ENCODE results near the gene CTCFL. TPM values are rescaled to one million over a fixed set of nuclear protein-coding genes. Genes with fewer than 3 reads are reported as not detected.

CTCFL gene
- total and polyA plus RNA-seq, 10 donors, result 0.23 to 0.45 (median 0.26) TPM; not detected in 7

DNA sequence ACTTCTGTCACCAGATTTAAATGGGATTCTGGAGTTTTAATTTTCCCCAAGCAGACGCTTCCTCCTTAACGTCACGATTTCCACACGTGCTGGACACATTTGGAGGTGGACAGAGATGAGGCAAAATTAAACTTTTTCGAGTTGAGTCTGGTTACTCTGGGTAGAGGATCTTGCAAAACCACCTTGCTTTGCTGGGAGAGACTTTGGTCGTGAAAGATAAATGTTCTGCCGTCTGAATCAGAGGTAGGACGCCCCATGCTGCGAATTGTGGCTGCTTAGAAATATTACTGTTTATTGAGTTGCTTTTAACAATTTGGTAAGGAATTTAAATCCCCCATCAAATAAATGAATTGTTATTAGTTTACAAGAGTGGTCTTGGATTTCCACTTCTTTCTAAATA is 46.8 kb downstream of the CTCFL start:
- intact Hi-C loops (cut with DNase I; ENCODE audit: low total_unique reads), result no loop called here
- Histone ChIP-seq H3K36me3 (no peaks in the 10 kb centered on the region), H3K27me3 (replicated peaks in 1 of 7) (no peaks in the 10 kb centered on the region), H3K27ac (no peak overlapping the region), H3K4me3 (no peak overlapping the region), H3K9me3 (no peaks in the 10 kb centered on the region), H3K4me1 (peaks cover 24 to 99% (median 79%) of the 10 kb centered on the region in 6 donors)
- WGBS, 5 donors, result 47 to 78% (median 61%) methylated on average over 9 of the region's 9 CpGs
- no peak for TF ChIP-seq POLR2AphosphoS5 (IDR thresholded peaks at IDR 0.05)
- DNase-seq, result peak; percentile 18

DNA sequence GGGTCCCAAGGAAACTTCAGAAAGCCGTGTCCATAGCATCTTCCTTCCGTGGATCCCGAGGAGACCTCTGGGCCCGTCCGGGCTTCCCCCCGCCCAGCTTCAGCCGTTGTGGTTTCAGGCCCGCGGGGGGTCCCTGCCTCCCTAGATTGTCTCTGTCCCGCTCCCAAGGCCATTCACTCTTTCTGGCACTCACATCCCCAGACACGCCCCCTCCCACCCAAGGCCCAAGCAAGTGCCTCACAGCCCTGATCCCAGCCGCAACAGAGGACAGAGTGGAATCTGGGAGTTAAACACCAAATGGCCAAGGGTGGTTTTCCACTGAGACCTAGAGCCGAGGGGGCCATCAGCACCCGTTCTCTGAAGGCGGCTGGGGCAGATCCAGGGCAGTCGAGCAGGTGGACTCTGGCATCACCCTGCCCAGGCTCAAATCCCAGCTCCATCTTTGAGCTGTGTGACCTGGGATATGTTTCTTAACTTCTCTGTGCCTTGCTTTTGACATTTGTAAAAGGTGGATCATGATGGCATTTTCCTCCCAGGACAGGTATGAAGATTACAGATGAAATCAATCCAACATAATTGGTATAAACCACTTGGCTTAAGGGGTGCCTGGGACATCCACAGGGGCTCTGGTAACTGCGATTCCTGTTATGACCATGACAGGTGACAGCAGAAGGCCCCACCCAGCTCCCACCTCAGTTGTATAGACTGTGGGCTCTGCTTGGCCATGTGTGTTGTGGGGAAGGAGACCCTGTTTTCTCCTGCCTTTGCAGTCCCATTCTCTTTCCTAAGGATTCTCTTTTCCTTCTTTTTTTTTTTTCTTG is 48.1 kb downstream of the CTCFL start:
- Histone ChIP-seq H3K36me3 (no peaks in the 10 kb centered on the region), H3K4me3 (no peak overlapping the region), H3K4me1 (peaks cover 26 to 99% (median 75%) of the 10 kb centered on the region in 6 donors), H3K9me3 (no peaks in the 10 kb centered on the region), H3K27me3 (replicated peaks in 1 of 7) (no peaks in the 10 kb centered on the region), H3K27ac (peak overlapping the region in 4 of 8 donors; percentile 39 to 87 (median 78))
- intact Hi-C loops (cut with DNase I; ENCODE audit: low total_unique reads), result no loop called here
- DNase-seq, result peak; percentile 77
- no peak for TF ChIP-seq POLR2A (IDR thresholded peaks at IDR 0.05)
- no peak for TF ChIP-seq POLR2AphosphoS5 (IDR thresholded peaks at IDR 0.05)
- TF ChIP-seq, protein P1, sequence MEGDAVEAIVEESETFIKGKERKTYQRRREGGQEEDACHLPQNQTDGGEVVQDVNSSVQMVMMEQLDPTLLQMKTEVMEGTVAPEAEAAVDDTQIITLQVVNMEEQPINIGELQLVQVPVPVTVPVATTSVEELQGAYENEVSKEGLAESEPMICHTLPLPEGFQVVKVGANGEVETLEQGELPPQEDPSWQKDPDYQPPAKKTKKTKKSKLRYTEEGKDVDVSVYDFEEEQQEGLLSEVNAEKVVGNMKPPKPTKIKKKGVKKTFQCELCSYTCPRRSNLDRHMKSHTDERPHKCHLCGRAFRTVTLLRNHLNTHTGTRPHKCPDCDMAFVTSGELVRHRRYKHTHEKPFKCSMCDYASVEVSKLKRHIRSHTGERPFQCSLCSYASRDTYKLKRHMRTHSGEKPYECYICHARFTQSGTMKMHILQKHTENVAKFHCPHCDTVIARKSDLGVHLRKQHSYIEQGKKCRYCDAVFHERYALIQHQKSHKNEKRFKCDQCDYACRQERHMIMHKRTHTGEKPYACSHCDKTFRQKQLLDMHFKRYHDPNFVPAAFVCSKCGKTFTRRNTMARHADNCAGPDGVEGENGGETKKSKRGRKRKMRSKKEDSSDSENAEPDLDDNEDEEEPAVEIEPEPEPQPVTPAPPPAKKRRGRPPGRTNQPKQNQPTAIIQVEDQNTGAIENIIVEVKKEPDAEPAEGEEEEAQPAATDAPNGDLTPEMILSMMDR (IDR thresholded peaks at IDR 0.05 in 8 of 11, conservative IDR thresholded peaks at IDR 0.05 in 3 of 11), result no peak
- WGBS, 5 donors, result 40 to 55% (median 48%) methylated on average over 17 of the region's 17 CpGs

DNA sequence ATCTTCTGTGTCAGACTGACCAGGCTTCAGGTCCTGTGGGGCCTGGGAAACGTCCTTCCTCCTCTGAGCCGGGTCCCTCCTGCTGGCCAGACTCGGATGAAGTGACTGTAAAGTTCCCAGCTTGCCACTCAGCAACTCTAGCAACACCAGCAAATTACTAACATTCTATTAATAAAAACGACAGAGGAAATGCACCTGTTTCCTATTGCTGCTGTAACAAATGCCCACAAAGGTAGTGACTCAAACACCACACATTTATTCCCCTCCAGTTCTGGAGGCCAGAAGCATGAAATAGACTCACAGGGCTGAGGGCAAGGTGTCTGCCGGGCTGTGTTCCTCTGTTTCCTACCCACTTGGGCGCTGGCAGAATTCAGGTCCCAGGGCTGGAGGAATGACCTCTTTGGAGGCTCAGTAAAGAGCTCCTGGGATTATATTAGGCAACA is 48.8 kb downstream of the CTCFL start:
- Histone ChIP-seq H3K27ac (peak overlapping the region in 7 of 8 donors; percentile 30 to 87 (median 71)), H3K4me3 (peak overlapping the region in 1 of 8 donors; percentile 5), H3K27me3 (replicated peaks in 1 of 7) (no peaks in the 10 kb centered on the region), H3K36me3 (no peaks in the 10 kb centered on the region), H3K4me1 (peaks cover 19 to 99% (median 68%) of the 10 kb centered on the region in 6 donors), H3K9me3 (no peaks in the 10 kb centered on the region)
- WGBS, 5 donors, result 13 to 23% (median 13%) methylated on average over 6 of the region's 6 CpGs
- intact Hi-C loops (cut with DNase I; ENCODE audit: low total_unique reads), result no loop called here
- TF ChIP-seq POLR2A (IDR thresholded peaks at IDR 0.05), result no peak
- TF ChIP-seq POLR2AphosphoS5 (IDR thresholded peaks at IDR 0.05), result peak in 2 of 3 donors; percentile 30 to 84
- TF ChIP-seq, protein P1 (IDR thresholded peaks at IDR 0.05 in 8 of 11, conservative IDR thresholded peaks at IDR 0.05 in 3 of 11), result peak in 1 of 11 experiments; percentile 19
- peak; percentile 82 for DNase-seq

DNA sequence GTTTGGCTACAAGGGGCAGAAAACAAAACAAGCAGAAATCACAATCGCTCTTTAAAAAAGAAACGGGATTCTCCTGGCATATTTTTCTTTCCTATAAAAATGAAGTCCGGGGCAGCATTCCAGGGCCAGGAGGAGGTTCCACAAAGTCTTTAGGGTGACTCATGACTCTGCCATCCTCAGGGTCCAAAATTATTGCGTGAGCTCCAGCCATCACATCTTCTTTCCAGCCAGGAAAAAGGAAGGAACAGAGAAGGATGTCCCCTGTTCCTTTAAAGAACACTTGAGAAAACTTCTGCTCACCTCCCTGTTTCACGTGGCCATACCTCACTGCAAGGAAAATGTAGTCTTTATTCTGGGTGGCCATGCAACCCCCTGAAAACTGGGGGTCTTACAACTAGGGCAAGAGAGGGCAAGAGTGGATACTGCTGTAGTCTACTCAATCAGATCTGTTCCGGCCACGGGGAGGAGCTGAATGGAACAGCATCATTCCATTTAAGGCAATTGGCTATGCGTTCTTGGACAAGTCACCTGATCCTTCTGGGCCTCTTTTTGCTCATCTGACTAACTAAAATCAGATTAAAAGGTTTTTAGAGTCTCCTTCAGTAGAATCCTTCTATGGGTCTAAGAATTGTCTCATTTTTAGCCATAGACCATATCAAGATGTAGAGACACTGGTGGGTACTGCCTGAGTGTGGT is 49.4 kb downstream of the CTCFL start:
- H3K9me3 ChIP-seq, result no peaks in the 10 kb centered on the region
- no peaks in the 10 kb centered on the region for H3K27me3 ChIP-seq (replicated peaks in 1 of 7)
- H3K4me1 ChIP-seq, result peaks cover 19 to 99% (median 64%) of the 10 kb centered on the region in 6 donors
- no peak for DNase-seq
- H3K27ac ChIP-seq, result peak overlapping the region in 7 of 8 donors; percentile 30 to 87 (median 71)
- TF ChIP-seq, protein P1 (IDR thresholded peaks at IDR 0.05 in 8 of 11, conservative IDR thresholded peaks at IDR 0.05 in 3 of 11), result no peak
- TF ChIP-seq POLR2AphosphoS5 (IDR thresholded peaks at IDR 0.05), result no peak
- no peak for TF ChIP-seq POLR2A (IDR thresholded peaks at IDR 0.05)
- H3K4me3 ChIP-seq, result peak overlapping the region in 1 of 8 donors; percentile 5
- H3K36me3 ChIP-seq, result no peaks in the 10 kb centered on the region
- 57 to 72% (median 63%) methylated on average over 8 of the region's 8 CpGs for WGBS, 5 donors
- intact Hi-C loops (cut with DNase I; ENCODE audit: low total_unique reads), result no loop called here

Measured in spleen (tissue), 11 donors.